H9 (cell line): Measurements from ENCODE around the gene HIKESHI. TPM values are rescaled to one million over a fixed set of nuclear protein-coding genes. Genes with fewer than 3 reads are reported as not detected.

Experiments
- DNase-seq: peaks from one replicate; pipeline ENCODE4 v3.0.0-alpha.2; 2017
- H2AFZ ChIP-seq: one replicate; pipeline ENCODE4 v1.6.1; 2013; ENCODE audit warnings: mild to moderate bottlenecking, low read length, control low read depth, moderate library complexity
- H2AK5ac ChIP-seq: 2 replicates; pipeline ENCODE4 v1.6.1; 2013; ENCODE audit warnings: low read length, control low read depth, mixed read lengths; ENCODE audit not compliant: insufficient read length
- H2BK120ac ChIP-seq: one replicate; pipeline ENCODE4 v1.6.1; 2013; ENCODE audit warnings: low read depth, mild to moderate bottlenecking, low read length, control low read depth, inconsistent platforms; ENCODE audit not compliant: poor library complexity, severe bottlenecking
- H2BK12ac ChIP-seq: 2 replicates; pipeline ENCODE4 v1.6.1; 2013; ENCODE audit warnings: low read length, control low read depth, mixed read lengths, low read depth; ENCODE audit not compliant: insufficient read length
- H2BK15ac ChIP-seq: 2 replicates; pipeline ENCODE4 v1.6.1; 2013; ENCODE audit warnings: low read depth, low read length, control low read depth
- H2BK20ac ChIP-seq: one replicate; pipeline ENCODE4 v1.6.1; 2013; ENCODE audit warnings: low read depth, mild to moderate bottlenecking, low read length, control low read depth, inconsistent platforms; ENCODE audit not compliant: poor library complexity, severe bottlenecking
- H2BK5ac ChIP-seq: 2 replicates; pipeline ENCODE4 v1.6.1; 2013; ENCODE audit warnings: low read length, control low read depth, mixed read lengths; ENCODE audit not compliant: insufficient read length
- H3K14ac ChIP-seq: 2 replicates; pipeline ENCODE4 v1.6.1; 2013; ENCODE audit warnings: low read length, control low read depth; ENCODE audit not compliant: insufficient read depth
- H3K18ac ChIP-seq: 2 replicates; pipeline ENCODE4 v1.6.1; 2013; ENCODE audit warnings: low read depth, mild to moderate bottlenecking, mixed read lengths, low read length, control low read depth; ENCODE audit not compliant: insufficient read length
- H3K23ac ChIP-seq: 2 replicates; pipeline ENCODE4 v1.6.1; 2013; ENCODE audit warnings: low read length, control low read depth, mixed read lengths, low read depth; ENCODE audit not compliant: insufficient read length
- H3K23me2 ChIP-seq: 2 replicates; pipeline ENCODE4 v1.6.1; 2013; ENCODE audit warnings: low read depth, mild to moderate bottlenecking, mixed read lengths, low read length, control low read depth; ENCODE audit not compliant: insufficient read length, poor library complexity, severe bottlenecking
- H3K27ac ChIP-seq: 2 replicates; pipeline ENCODE4 v1.5.1; 2013; ENCODE audit warnings: low read length, control low read depth, mixed read lengths, low read depth; ENCODE audit not compliant: insufficient read length
- H3K27me3 ChIP-seq: 2 replicates; pipeline ENCODE4 v1.6.1; 2013; ENCODE audit warnings: low read length, control low read depth, inconsistent platforms; ENCODE audit not compliant: insufficient read depth
- H3K4ac ChIP-seq: 2 replicates; pipeline ENCODE4 v1.6.1; 2013; ENCODE audit warnings: low read depth, mild to moderate bottlenecking, control low read depth, inconsistent platforms, low read length, moderate library complexity
- H3K4me1 ChIP-seq: 2 replicates; pipeline ENCODE4 v1.6.1; 2013; ENCODE audit warnings: low read length, control low read depth, inconsistent platforms; ENCODE audit not compliant: insufficient read depth
- H3K4me2 ChIP-seq: 2 replicates; pipeline ENCODE4 v1.6.1; 2013; ENCODE audit warnings: low read length, control low read depth, mixed read lengths; ENCODE audit not compliant: insufficient read length, insufficient read depth
- H3K56ac ChIP-seq: 2 replicates; pipeline ENCODE4 v1.6.1; 2013; ENCODE audit warnings: low read depth, mild to moderate bottlenecking, mixed read lengths, low read length, control low read depth; ENCODE audit not compliant: insufficient read length
- H3K79me1 ChIP-seq: 2 replicates; pipeline ENCODE4 v1.6.1; 2013; ENCODE audit warnings: low read depth, mild to moderate bottlenecking, moderate library complexity, low read length, control low read depth, inconsistent platforms; ENCODE audit not compliant: insufficient read depth, poor library complexity, severe bottlenecking
- H3K79me2 ChIP-seq: 2 replicates; pipeline ENCODE4 v1.6.1; 2013; ENCODE audit warnings: low read length, control low read depth, inconsistent platforms; ENCODE audit not compliant: insufficient read depth
- H3K9ac ChIP-seq: 2 replicates; pipeline ENCODE4 v1.6.1; 2013; ENCODE audit warnings: low read length, control low read depth, mixed read lengths; ENCODE audit not compliant: insufficient read length; ENCODE audit errors: extremely low read depth
- H3K9me3 ChIP-seq: one replicate; pipeline ENCODE4 v1.6.1; 2013; ENCODE audit warnings: low read depth, low read length, inconsistent platforms; ENCODE audit not compliant: control insufficient read depth
- H3T11ph ChIP-seq: one replicate; pipeline ENCODE4 v1.6.1; 2013; ENCODE audit warnings: mild to moderate bottlenecking, low read length, control low read depth, inconsistent platforms
- H4K20me1 ChIP-seq: one replicate; pipeline ENCODE4 v1.6.1; 2013; ENCODE audit not compliant: control insufficient read depth, insufficient read length, insufficient read depth
- H4K5ac ChIP-seq: 2 replicates; pipeline ENCODE4 v1.6.1; 2013; ENCODE audit warnings: low read depth, mild to moderate bottlenecking, mixed read lengths, low read length, control low read depth; ENCODE audit not compliant: insufficient read length
- H4K8ac ChIP-seq: replicated peaks from 2 replicates; pipeline ENCODE4 v1.6.1; 2013; ENCODE audit warnings: low read length, control low read depth, mixed read lengths, low read depth; ENCODE audit not compliant: insufficient read length
- H4K91ac ChIP-seq: 2 replicates; pipeline ENCODE4 v1.6.1; 2013; ENCODE audit warnings: low read depth, mild to moderate bottlenecking, moderate library complexity, mixed read lengths, low read length, control low read depth; ENCODE audit not compliant: insufficient read length
- H3K27ac Mint-ChIP-seq, 3 experiments: 2 replicates in 2 of 3; 3 replicates in 1 of 3; pipeline ENCODE4 v1.8.0; 2020 to 2021; ENCODE audit warnings: mixed read lengths in 3 of 3, mild to moderate bottlenecking in 1 of 3, moderate library complexity in 1 of 3
- H3K27me3 Mint-ChIP-seq: 2 replicates; pipeline ENCODE4 v1.8.0; 2021; ENCODE audit warnings: low read depth, mild to moderate bottlenecking, moderate library complexity, mixed read lengths
- H3K36me3 Mint-ChIP-seq, 3 experiments: 2 replicates in 2 of 3; 3 replicates in 1 of 3; pipeline ENCODE4 v1.8.0; 2020 to 2021; ENCODE audit warnings: low read depth in 3 of 3, mixed read lengths in 3 of 3; ENCODE audit not compliant: insufficient read depth in 1 of 3
- H3K4me1 Mint-ChIP-seq, 2 experiments: 2 replicates each; pipeline ENCODE4 v1.8.0; 2020; ENCODE audit warnings: mixed read lengths in 2 of 2
- H3K4me3 Mint-ChIP-seq, 2 experiments: 2 replicates in 1 of 2; 3 replicates in 1 of 2; pipeline ENCODE4 v1.8.0; 2020 to 2021; ENCODE audit warnings: mild to moderate bottlenecking in 2 of 2, mixed read lengths in 2 of 2, moderate library complexity in 1 of 2
- H3K9me3 Mint-ChIP-seq, 2 experiments: 2 replicates in 1 of 2; 3 replicates in 1 of 2; pipeline ENCODE4 v1.8.0; 2020; ENCODE audit warnings: mild to moderate bottlenecking in 2 of 2, mixed read lengths in 2 of 2, moderate library complexity in 1 of 2
- CTCF ChIP-seq: fragments of 200-600 bp; sonication (generic); conservative IDR thresholded peaks from 3 replicates; pipeline ENCODE4 v1.8.0; 2021; ENCODE audit warnings: antibody characterized with exemption, mild to moderate bottlenecking
- WGBS: extraction: QIAGEN DNeasy Blood & Tissue Kit; methylation state at CpG from one replicate; pipeline ENCODE4 v1.1.7; 2013; ENCODE audit warnings: missing lambda C conversion rate, low lambda C conversion rate, mixed read lengths; ENCODE audit not compliant: insufficient read length; ENCODE audit errors: extremely low coverage; 5-methylcytosine and 5-hydroxymethylcytosine counted together
- total RNA-seq: library from RNA; stranded (reverse); gene quantifications from 2 replicates; pipeline ENCODE4 v1.2.1, GENCODE V29; 2021

Gene HIKESHI
- total RNA-seq, 1 experiment from 2014 or later, result 54.1 TPM

- Histone ChIP-seq H3K9ac (no peak overlapping the region), H3K23me2 (no peaks in the 10 kb centered on the region), H3K27me3 (no peaks in the 10 kb centered on the region), H3K56ac (no peak overlapping the region), H2BK15ac (no peak overlapping the region), H3K9me3 (no peaks in the 10 kb centered on the region), H3K79me1 (no peaks in the 10 kb centered on the region), H4K91ac (no peak overlapping the region), H2BK120ac (no peak overlapping the region), H2BK20ac (no peak overlapping the region), H3K23ac (no peak overlapping the region), H3K4me1 (no peaks in the 10 kb centered on the region), H3K18ac (no peak overlapping the region), H3K4ac (no peak overlapping the region), H2AK5ac (no peak overlapping the region), H2BK5ac (no peak overlapping the region), H3K14ac (no peak overlapping the region), H3T11ph (no peak overlapping the region), H3K27ac (no peak overlapping the region), H4K20me1 (no peaks in the 10 kb centered on the region), H2BK12ac (no peak overlapping the region), H2AFZ (no peak overlapping the region), H4K8ac (no peak overlapping the region), H3K79me2 (no peaks in the 10 kb centered on the region), H4K5ac (no peak overlapping the region), H3K4me2 (no peak overlapping the region)
- no peaks in the 10 kb centered on the region for H3K36me3 Mint-ChIP-seq
- no peak for DNase-seq
- no CpG with 5 or more reads among the region's 5 CpGs for WGBS
- TF ChIP-seq CTCF, result no peak
- no peaks in the 10 kb centered on the region for H3K27me3 Mint-ChIP-seq
- no peaks in the 10 kb centered on the region; a peak in 1 of 5 replicates for H3K9me3 Mint-ChIP-seq
- no peak overlapping the region for H3K4me3 Mint-ChIP-seq
- peaks cover 3% of the 10 kb centered on the region in 2 experiments for H3K4me1 Mint-ChIP-seq
- H3K27ac Mint-ChIP-seq, result no peak overlapping the region
Observed at GRCh38 chr11:86383041-86383955, 81.3 kb downstream of the HIKESHI start.
